GM23338 (cell line): ENCODE measurements around the gene F9. TPM values are rescaled to one million over a fixed set of nuclear protein-coding genes. Genes with fewer than 3 reads are reported as not detected.

Experiments used
- ATAC-seq: fragments of 200-7000 bp; cut with Tn5 transposase; 3 replicates; pipeline ENCODE4 v1.9.1; 2020
- DNase-seq: peaks from one replicate; pipeline ENCODE4 v3.0.0-alpha.2; 2015; ENCODE audit warnings: low spot score
- H2AFZ ChIP-seq: fragments of 200-600 bp; sonication (generic); 2 replicates; pipeline ENCODE4 v1.8.0; 2016; ENCODE audit warnings: antibody characterized with exemption, mild to moderate bottlenecking, moderate library complexity
- H3F3A ChIP-seq: fragments of 200-600 bp; sonication (generic); replicated peaks from 2 replicates; pipeline ENCODE4 v1.8.0; 2017; ENCODE audit warnings: antibody characterized with exemption, mixed run types, low read depth
- H3K27ac ChIP-seq: fragments of 200-600 bp; sonication (generic); 2 replicates; pipeline ENCODE4 v1.6.1; 2016; ENCODE audit warnings: low read depth
- H3K27me3 ChIP-seq: fragments of 200-600 bp; sonication (generic); 2 replicates; pipeline ENCODE4 v1.8.0; 2016; ENCODE audit warnings: mild to moderate bottlenecking, mixed run types, moderate library complexity; ENCODE audit not compliant: insufficient read depth
- H3K36me3 ChIP-seq: fragments of 200-600 bp; sonication (generic); 2 replicates; pipeline ENCODE4 v1.8.0; 2016; ENCODE audit warnings: mild to moderate bottlenecking; ENCODE audit not compliant: insufficient read depth
- H3K4me1 ChIP-seq: fragments of 200-600 bp; sonication (generic); 2 replicates; pipeline ENCODE4 v1.8.0; 2016; ENCODE audit warnings: mild to moderate bottlenecking, moderate library complexity; ENCODE audit not compliant: insufficient read depth
- H3K4me2 ChIP-seq: fragments of 200-600 bp; sonication (generic); 2 replicates; pipeline ENCODE4 v1.7.1; 2017; ENCODE audit warnings: mixed run types
- H3K4me3 ChIP-seq: fragments of 200-600 bp; sonication (generic); 2 replicates; pipeline ENCODE4 v1.6.1; 2016; ENCODE audit warnings: mixed run types
- H3K79me2 ChIP-seq: fragments of 200-600 bp; sonication (generic); replicated peaks from 2 replicates; pipeline ENCODE4 v1.8.0; 2017; ENCODE audit warnings: mild to moderate bottlenecking; ENCODE audit not compliant: insufficient read depth
- H3K9me2 ChIP-seq: fragments of 200-600 bp; sonication (generic); 2 replicates; pipeline ENCODE4 v1.8.0; 2017; ENCODE audit not compliant: insufficient read depth
- H4K20me1 ChIP-seq: fragments of 200-600 bp; sonication (generic); replicated peaks from 2 replicates; pipeline ENCODE4 v1.8.0; 2017; ENCODE audit warnings: mild to moderate bottlenecking; ENCODE audit not compliant: insufficient read depth
- H3K27ac Mint-ChIP-seq: 2 replicates; pipeline ENCODE4 v1.8.0; 2020; ENCODE audit warnings: inconsistent platforms, mild to moderate bottlenecking, moderate library complexity, mixed read lengths
- H3K27me3 Mint-ChIP-seq: 3 replicates; pipeline ENCODE4 v1.8.0; 2022; ENCODE audit warnings: low read depth, mild to moderate bottlenecking, moderate library complexity, mixed read lengths, inconsistent platforms; ENCODE audit not compliant: insufficient read depth, poor library complexity
- H3K36me3 Mint-ChIP-seq: 3 replicates; pipeline ENCODE4 v1.8.0; 2021; ENCODE audit warnings: low read depth, mild to moderate bottlenecking, inconsistent platforms, moderate library complexity, mixed read lengths
- H3K4me1 Mint-ChIP-seq: 3 replicates; pipeline ENCODE4 v1.8.0; 2020; ENCODE audit warnings: mild to moderate bottlenecking, inconsistent platforms, mixed read lengths
- H3K4me3 Mint-ChIP-seq: 3 replicates; pipeline ENCODE4 v1.8.0; 2021; ENCODE audit warnings: moderate library complexity, mild to moderate bottlenecking, inconsistent platforms, mixed read lengths
- H3K9me3 Mint-ChIP-seq: 3 replicates; pipeline ENCODE4 v1.8.0; 2020; ENCODE audit warnings: moderate library complexity, mild to moderate bottlenecking, inconsistent platforms, mixed read lengths
- CREB1 ChIP-seq: fragments of 250-450 bp; sonication (Bioruptor Pico); IDR thresholded peaks from 2 replicates; pipeline ENCODE4 v1.5.0; 2020; ENCODE audit warnings: low read depth, mild to moderate bottlenecking, moderate library complexity
- EZH2phosphoT487 ChIP-seq: fragments of 200-600 bp; sonication (generic); IDR thresholded peaks from one replicate; pipeline ENCODE4 v1.8.1; 2018; ENCODE audit warnings: antibody characterized with exemption; ENCODE audit not compliant: unreplicated experiment
- JUNB ChIP-seq: IDR thresholded peaks from one replicate; pipeline ENCODE4 v1.6.1; 2016; ENCODE audit warnings: antibody characterized with exemption; ENCODE audit not compliant: unreplicated experiment
- ZNF114 ChIP-seq: fragments of 250-450 bp; sonication (Bioruptor Pico); IDR thresholded peaks from 2 replicates; pipeline ENCODE4 v1.5.0; 2020; ENCODE audit warnings: mild to moderate bottlenecking, moderate library complexity
- polyA plus RNA-seq: library from polyadenylated mRNA; unstranded; fragments of >200 nt; fragmentation: Nextera tagmentation; extraction: Ambion mirVana; gene quantifications from 2 replicates; pipeline ENCODE4 v1.2.1, GENCODE V29; 2016
- total RNA-seq: library from RNA; depleted of rRNA; stranded (reverse); fragments of >200 nt; shearing (Covaris generic); gene quantifications from 2 replicates; pipeline ENCODE4 v1.2.3, GENCODE V29; 2014
- TF ChIP-seq, protein P1 (sequence below): fragments of 250-450 bp; sonication (Bioruptor Pico); IDR thresholded peaks from 2 replicates; pipeline ENCODE4 v1.5.0; 2020; ENCODE audit warnings: mild to moderate bottlenecking, moderate library complexity

F9 gene
- total and polyA plus RNA-seq, 2 experiments from 2014 or later: not detected

DNA sequence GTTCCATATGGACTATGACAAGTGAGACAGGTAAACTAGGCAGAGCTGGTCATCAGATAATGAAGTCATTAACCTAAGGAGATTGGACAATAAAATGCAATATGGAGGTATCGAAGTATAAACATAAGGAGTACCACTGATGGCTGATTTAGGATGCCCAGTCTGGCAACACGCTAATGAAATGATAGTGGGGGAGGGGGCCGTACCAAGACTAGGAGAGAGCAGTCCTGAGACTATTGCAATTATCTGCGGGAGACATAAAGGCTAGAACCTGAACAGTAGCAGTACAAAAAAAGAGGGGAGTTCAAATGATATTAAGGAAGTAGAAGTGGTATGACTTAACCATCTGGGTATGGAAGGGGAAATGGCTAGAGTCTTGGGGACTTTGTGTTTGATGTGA lies 2.3 kb downstream of the F9 start (continued):
- TF ChIP-seq CREB1 (CRISPR knock-in tag) (no peak), EZH2phosphoT487 (no peak)

- Histone ChIP-seq H3K27me3 (no peaks in the 10 kb centered on the region), H3K79me2 (no peaks in the 10 kb centered on the region), H3K27ac (no peak overlapping the region), H3F3A (no peaks in the 10 kb centered on the region), H3K9me2 (no peaks in the 10 kb centered on the region), H4K20me1 (no peaks in the 10 kb centered on the region), H3K4me3 (no peak overlapping the region), H2AFZ (no peak overlapping the region), H3K4me2 (no peak overlapping the region), H3K4me1 (no peaks in the 10 kb centered on the region), H3K36me3 (no peaks in the 10 kb centered on the region)
- Mint-ChIP-seq H3K9me3 (no peaks in the 10 kb centered on the region), H3K36me3 (no peaks in the 10 kb centered on the region), H3K4me3 (no peak overlapping the region), H3K27me3 (no peaks in the 10 kb centered on the region), H3K27ac (no peak overlapping the region), H3K4me1 (no peaks in the 10 kb centered on the region)
- DNase-seq: no peak
- ATAC-seq: no peak
- TF ChIP-seq JUNB (no peak), ZNF114 (CRISPR knock-in tag) (no peak)
- TF ChIP-seq, protein P1, sequence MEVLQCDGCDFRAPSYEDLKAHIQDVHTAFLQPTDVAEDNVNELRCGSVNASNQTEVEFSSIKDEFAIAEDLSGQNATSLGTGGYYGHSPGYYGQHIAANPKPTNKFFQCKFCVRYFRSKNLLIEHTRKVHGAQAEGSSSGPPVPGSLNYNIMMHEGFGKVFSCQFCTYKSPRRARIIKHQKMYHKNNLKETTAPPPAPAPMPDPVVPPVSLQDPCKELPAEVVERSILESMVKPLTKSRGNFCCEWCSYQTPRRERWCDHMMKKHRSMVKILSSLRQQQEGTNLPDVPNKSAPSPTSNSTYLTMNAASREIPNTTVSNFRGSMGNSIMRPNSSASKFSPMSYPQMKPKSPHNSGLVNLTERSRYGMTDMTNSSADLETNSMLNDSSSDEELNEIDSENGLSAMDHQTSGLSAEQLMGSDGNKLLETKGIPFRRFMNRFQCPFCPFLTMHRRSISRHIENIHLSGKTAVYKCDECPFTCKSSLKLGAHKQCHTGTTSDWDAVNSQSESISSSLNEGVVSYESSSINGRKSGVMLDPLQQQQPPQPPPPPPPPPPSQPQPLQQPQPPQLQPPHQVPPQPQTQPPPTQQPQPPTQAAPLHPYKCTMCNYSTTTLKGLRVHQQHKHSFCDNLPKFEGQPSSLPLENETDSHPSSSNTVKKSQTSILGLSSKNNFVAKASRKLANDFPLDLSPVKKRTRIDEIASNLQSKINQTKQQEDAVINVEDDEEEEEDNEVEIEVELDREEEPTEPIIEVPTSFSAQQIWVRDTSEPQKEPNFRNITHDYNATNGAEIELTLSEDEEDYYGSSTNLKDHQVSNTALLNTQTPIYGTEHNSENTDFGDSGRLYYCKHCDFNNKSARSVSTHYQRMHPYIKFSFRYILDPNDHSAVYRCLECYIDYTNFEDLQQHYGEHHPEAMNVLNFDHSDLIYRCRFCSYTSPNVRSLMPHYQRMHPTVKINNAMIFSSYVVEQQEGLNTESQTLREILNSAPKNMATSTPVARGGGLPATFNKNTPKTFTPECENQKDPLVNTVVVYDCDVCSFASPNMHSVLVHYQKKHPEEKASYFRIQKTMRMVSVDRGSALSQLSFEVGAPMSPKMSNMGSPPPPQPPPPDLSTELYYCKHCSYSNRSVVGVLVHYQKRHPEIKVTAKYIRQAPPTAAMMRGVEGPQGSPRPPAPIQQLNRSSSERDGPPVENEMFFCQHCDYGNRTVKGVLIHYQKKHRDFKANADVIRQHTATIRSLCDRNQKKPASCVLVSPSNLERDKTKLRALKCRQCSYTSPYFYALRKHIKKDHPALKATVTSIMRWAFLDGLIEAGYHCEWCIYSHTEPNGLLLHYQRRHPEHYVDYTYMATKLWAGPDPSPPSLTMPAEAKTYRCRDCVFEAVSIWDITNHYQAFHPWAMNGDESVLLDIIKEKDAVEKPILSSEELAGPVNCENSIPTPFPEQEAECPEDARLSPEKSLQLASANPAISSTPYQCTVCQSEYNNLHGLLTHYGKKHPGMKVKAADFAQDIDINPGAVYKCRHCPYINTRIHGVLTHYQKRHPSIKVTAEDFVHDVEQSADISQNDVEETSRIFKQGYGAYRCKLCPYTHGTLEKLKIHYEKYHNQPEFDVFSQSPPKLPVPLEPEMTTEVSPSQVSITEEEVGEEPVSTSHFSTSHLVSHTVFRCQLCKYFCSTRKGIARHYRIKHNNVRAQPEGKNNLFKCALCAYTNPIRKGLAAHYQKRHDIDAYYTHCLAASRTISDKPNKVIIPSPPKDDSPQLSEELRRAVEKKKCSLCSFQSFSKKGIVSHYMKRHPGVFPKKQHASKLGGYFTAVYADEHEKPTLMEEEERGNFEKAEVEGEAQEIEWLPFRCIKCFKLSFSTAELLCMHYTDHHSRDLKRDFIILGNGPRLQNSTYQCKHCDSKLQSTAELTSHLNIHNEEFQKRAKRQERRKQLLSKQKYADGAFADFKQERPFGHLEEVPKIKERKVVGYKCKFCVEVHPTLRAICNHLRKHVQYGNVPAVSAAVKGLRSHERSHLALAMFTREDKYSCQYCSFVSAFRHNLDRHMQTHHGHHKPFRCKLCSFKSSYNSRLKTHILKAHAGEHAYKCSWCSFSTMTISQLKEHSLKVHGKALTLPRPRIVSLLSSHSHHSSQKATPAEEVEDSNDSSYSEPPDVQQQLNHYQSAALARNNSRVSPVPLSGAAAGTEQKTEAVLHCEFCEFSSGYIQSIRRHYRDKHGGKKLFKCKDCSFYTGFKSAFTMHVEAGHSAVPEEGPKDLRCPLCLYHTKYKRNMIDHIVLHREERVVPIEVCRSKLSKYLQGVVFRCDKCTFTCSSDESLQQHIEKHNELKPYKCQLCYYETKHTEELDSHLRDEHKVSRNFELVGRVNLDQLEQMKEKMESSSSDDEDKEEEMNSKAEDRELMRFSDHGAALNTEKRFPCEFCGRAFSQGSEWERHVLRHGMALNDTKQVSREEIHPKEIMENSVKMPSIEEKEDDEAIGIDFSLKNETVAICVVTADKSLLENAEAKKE: no peak
Measured at GRCh38 chrX:139533444-139533843, 2.9 kb downstream of the F9 start.
